GM12891 (cell line): Measurements from ENCODE around the gene ATG4B.

Source experiments
- PAX5 ChIP-seq: IDR thresholded peaks from 2 replicates; pipeline ENCODE4 v1.6.1; 2011; ENCODE audit warnings: low read length, moderate library complexity, mild to moderate bottlenecking; ENCODE audit not compliant: insufficient read depth, severe bottlenecking
- POLR2A ChIP-seq: IDR thresholded peaks from 2 replicates; pipeline ENCODE4 v1.6.1; 2011; ENCODE audit warnings: low read depth, low read length, control low read depth

DNA sequence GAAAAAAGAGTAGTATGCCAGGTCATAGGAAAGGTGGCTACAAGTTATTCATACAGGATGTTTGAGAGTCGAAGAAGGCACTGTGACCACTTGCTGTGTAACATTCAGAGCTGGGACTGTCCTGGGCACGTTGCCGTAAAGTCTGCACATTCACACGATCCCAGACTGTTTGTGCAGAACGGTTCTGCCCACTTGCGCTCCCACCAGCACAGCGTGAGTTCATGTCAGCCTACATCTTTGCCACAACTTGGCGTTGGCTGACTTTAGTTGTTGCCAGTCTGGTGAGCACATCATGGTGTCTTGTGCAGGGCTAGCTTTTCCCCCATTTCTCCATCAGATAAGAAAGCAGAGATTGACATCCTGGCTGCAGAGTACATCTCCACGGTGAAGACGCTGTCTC lies 71.4 kb downstream of the ATG4B start:
- TF ChIP-seq POLR2A (no peak), PAX5 (no peak)
